ENCODE results near the gene C20orf144. TPM values are rescaled to one million over a fixed set of nuclear protein-coding genes. Genes with fewer than 3 reads are reported as not detected.

The C20orf144 gene
- total RNA-seq, 2 experiments from 2014 or later = 0.42 to 0.44 TPM

DNA sequence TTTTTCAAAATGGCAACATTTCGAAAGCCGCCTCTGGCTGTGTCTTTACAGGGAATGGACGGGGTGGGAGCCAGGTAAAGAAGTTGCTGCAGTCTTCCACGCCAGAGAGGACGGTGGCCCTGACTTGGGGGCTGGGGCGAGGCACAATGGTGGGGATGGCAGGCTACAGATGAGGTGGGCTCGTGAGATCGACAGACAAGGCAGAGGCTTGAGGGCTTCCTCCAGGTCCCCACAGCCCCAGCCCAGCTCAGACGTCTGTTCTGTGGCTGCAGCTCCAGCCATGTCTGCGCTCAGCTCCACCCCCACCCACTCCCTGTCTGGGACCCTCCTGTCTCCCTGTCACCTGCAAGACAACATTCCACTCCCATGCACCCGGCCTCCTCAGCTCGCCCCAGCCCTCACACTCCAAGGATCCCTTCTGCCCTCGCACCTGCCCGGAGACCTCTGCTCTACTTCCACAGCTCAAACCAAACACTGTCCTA is 7.4 kb upstream of the C20orf144 start:
- H3K4me1 ChIP-seq (ENCODE audit: insufficient read depth, low read length, poor library complexity, severe bottlenecking) = peaks cover 19% of the 10 kb centered on the region
- ChIA-PET CTCF (ENCODE audit: unreplicated experiment) (no interaction called here), POLR2A (no interaction called here)
- H3K9me2 ChIP-seq (ENCODE audit: insufficient read depth, low read length) = no peaks in the 10 kb centered on the region
- no peaks in the 10 kb centered on the region for H4K20me1 ChIP-seq (ENCODE audit: insufficient read depth, low read length)
- H2AFZ ChIP-seq (ENCODE audit: low read length) = no peak overlapping the region
- TF ChIP-seq EZH2phosphoT487 (IDR thresholded peaks at IDR 0.05; ENCODE audit: borderline replicate concordance, low read depth, low read length) = no peak
- TF ChIP-seq, protein P1, sequence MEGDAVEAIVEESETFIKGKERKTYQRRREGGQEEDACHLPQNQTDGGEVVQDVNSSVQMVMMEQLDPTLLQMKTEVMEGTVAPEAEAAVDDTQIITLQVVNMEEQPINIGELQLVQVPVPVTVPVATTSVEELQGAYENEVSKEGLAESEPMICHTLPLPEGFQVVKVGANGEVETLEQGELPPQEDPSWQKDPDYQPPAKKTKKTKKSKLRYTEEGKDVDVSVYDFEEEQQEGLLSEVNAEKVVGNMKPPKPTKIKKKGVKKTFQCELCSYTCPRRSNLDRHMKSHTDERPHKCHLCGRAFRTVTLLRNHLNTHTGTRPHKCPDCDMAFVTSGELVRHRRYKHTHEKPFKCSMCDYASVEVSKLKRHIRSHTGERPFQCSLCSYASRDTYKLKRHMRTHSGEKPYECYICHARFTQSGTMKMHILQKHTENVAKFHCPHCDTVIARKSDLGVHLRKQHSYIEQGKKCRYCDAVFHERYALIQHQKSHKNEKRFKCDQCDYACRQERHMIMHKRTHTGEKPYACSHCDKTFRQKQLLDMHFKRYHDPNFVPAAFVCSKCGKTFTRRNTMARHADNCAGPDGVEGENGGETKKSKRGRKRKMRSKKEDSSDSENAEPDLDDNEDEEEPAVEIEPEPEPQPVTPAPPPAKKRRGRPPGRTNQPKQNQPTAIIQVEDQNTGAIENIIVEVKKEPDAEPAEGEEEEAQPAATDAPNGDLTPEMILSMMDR (conservative IDR thresholded peaks at IDR 0.05; ENCODE audit: low read length) = no peak
- no peak overlapping the region for H3K4me2 ChIP-seq (ENCODE audit: low read length)
- no peak for DNase-seq (ENCODE audit: low spot score)
- no peaks in the 10 kb centered on the region for H3K9me3 ChIP-seq (ENCODE audit: low read length)
- no peaks in the 10 kb centered on the region for H3K79me2 ChIP-seq (ENCODE audit: insufficient read depth, low read depth, low read length)
- no peak overlapping the region for H3K27ac ChIP-seq (ENCODE audit: low read depth, low read length, poor library complexity, severe bottlenecking)
- H3K4me3 ChIP-seq (ENCODE audit: low read depth, low read length, poor library complexity, severe bottlenecking) = no peak overlapping the region
- peaks cover 27% of the 10 kb centered on the region; the same call in 1 of the 2 replicates for H3K36me3 ChIP-seq (ENCODE audit: insufficient read depth, low read length)
- intact Hi-C loops (cut with micrococcal nuclease; ENCODE audit: unreplicated experiment) = loop anchor here (5.0 kb wide), 1 partner anchor 252 kb away; the partner anchor contains the start of gene CDK5RAP1
- no TSS peak for BruUV-seq (replicated peaks)

DNA sequence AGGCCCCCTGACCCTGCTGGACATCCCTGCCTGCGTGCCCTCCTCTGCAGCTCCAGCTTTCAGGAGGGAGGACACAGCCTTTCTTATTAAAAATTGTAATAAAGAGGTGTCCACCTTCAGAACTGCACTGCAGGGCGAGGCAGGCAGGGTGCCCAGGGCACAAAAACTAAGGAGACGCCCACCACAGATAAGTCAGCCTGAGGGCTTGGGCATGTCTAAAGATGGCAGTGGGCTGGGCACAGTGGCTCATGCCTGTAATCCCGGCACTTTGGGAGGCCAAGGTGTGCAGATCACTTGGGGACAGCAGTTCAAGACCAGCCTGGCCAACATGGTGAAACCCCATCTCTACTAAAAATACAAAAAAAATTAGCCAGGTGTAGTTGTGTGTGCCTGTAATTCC is 7.0 kb upstream of the C20orf144 start:
- no peak for DNase-seq (ENCODE audit: low spot score)
- peaks cover 19% of the 10 kb centered on the region for H3K4me1 ChIP-seq (ENCODE audit: insufficient read depth, low read length, poor library complexity, severe bottlenecking)
- no TSS peak for BruUV-seq (replicated peaks)
- ChIA-PET CTCF (ENCODE audit: unreplicated experiment) (no interaction called here), POLR2A (no interaction called here)
- TF ChIP-seq, protein P1 (conservative IDR thresholded peaks at IDR 0.05; ENCODE audit: low read length) = no peak
- no peak for TF ChIP-seq EZH2phosphoT487 (IDR thresholded peaks at IDR 0.05; ENCODE audit: borderline replicate concordance, low read depth, low read length)
- intact Hi-C loops (cut with micrococcal nuclease; ENCODE audit: unreplicated experiment) = no loop called here
- no peak overlapping the region for H2AFZ ChIP-seq (ENCODE audit: low read length)
- peaks cover 27% of the 10 kb centered on the region; the same call in 1 of the 2 replicates for H3K36me3 ChIP-seq (ENCODE audit: insufficient read depth, low read length)
- no peak overlapping the region for H3K4me3 ChIP-seq (ENCODE audit: low read depth, low read length, poor library complexity, severe bottlenecking)
- no peaks in the 10 kb centered on the region for H4K20me1 ChIP-seq (ENCODE audit: insufficient read depth, low read length)
- no peaks in the 10 kb centered on the region for H3K79me2 ChIP-seq (ENCODE audit: insufficient read depth, low read depth, low read length)
- no peaks in the 10 kb centered on the region for H3K9me2 ChIP-seq (ENCODE audit: insufficient read depth, low read length)
- no peak overlapping the region for H3K4me2 ChIP-seq (ENCODE audit: low read length)
- no peak overlapping the region for H3K27ac ChIP-seq (ENCODE audit: low read depth, low read length, poor library complexity, severe bottlenecking)
- no peaks in the 10 kb centered on the region for H3K9me3 ChIP-seq (ENCODE audit: low read length)

DNA sequence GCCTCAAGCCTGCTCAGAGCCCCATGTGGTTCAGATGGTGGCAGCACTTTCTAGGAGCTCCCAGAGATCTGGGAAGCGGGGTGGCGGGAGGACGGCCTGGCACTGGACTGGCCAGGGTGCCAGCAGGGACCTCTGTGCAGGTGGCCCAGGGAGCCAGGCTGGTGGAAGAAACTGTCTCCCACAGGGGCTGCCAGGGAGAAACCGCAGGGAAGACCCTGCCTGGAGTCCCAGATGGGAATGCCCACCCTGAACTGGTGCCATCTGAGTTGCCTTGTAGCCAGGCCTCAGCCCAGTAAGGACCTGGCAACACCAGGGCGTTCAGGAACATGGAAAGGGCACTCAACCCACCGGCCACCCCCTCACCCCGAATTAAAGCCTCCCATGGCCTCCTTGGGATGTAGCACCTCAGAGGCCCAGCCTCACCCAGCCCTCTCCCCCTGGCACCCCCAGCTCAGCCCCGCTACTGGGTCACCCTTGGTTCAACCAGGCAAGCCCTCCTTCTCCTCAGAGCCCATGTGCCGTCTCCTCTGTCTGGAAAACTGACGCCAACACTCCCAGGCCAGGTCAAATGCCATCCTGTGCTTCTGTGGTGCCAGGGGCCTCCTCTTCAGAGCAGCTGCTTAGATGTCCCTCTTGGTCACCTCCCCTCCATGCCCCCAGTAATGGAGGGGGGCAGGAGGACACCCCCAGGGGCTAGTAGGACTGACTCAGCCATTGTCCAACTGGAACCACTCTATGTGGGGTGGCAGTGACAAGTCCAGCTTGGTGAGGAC is 5.9 kb upstream of the C20orf144 start:
- peaks cover 19% of the 10 kb centered on the region for H3K4me1 ChIP-seq (ENCODE audit: insufficient read depth, low read length, poor library complexity, severe bottlenecking)
- intact Hi-C loops (cut with micrococcal nuclease; ENCODE audit: unreplicated experiment) = no loop called here
- H3K4me3 ChIP-seq (ENCODE audit: low read depth, low read length, poor library complexity, severe bottlenecking) = no peak overlapping the region
- H3K9me3 ChIP-seq (ENCODE audit: low read length) = no peaks in the 10 kb centered on the region
- BruUV-seq (replicated peaks) = no TSS peak
- no peak overlapping the region for H3K27ac ChIP-seq (ENCODE audit: low read depth, low read length, poor library complexity, severe bottlenecking)
- TF ChIP-seq, protein P1 (conservative IDR thresholded peaks at IDR 0.05; ENCODE audit: low read length) = no peak
- TF ChIP-seq EZH2phosphoT487 (IDR thresholded peaks at IDR 0.05; ENCODE audit: borderline replicate concordance, low read depth, low read length) = no peak
- ChIA-PET CTCF (ENCODE audit: unreplicated experiment) (no interaction called here), POLR2A (no interaction called here)
- no peak overlapping the region for H3K4me2 ChIP-seq (ENCODE audit: low read length)
- DNase-seq (ENCODE audit: low spot score) = no peak
- H3K9me2 ChIP-seq (ENCODE audit: insufficient read depth, low read length) = no peaks in the 10 kb centered on the region
- H3K36me3 ChIP-seq (ENCODE audit: insufficient read depth, low read length) = peaks cover 27% of the 10 kb centered on the region; the same call in 1 of the 2 replicates
- no peak overlapping the region for H2AFZ ChIP-seq (ENCODE audit: low read length)
- H3K79me2 ChIP-seq (ENCODE audit: insufficient read depth, low read depth, low read length) = no peaks in the 10 kb centered on the region
- no peaks in the 10 kb centered on the region for H4K20me1 ChIP-seq (ENCODE audit: insufficient read depth, low read length)
